GM21526 (cell line): ENCODE data around the gene LRRIQ4.

Experiments used
- ATAC-seq: cut with Tn5 transposase; IDR thresholded peaks from one replicate; pipeline ENCODE4 v1.9.1; 2021; ENCODE audit warnings: moderate library complexity; ENCODE audit not compliant: unreplicated experiment, low FRiP score

Gene LRRIQ4

GRCh38 chr3:169848741-169849140 lies 36.1 kb downstream of the LRRIQ4 start:
- ATAC-seq, result no peak

- no peak for ATAC-seq
These were observed 37.9 kb downstream of the LRRIQ4 start for GRCh38 chr3:169850618-169851017.

- no peak for ATAC-seq
These were observed 42.8 kb downstream of the LRRIQ4 start for GRCh38 chr3:169855514-169855913.

- no peak for ATAC-seq
These were observed 45.1 kb downstream of the LRRIQ4 start for GRCh38 chr3:169857811-169858210.

- ATAC-seq, result no peak
These were observed 49.2 kb downstream of the LRRIQ4 start for GRCh38 chr3:169861871-169862270.

GRCh38 chr3:169863458-169863899 lies 50.8 kb downstream of the LRRIQ4 start:
- peak; percentile 75 for ATAC-seq

- ATAC-seq, result no peak
These were observed 51.6 kb downstream of the LRRIQ4 start for GRCh38 chr3:169864270-169864669.

- no peak for ATAC-seq
These were observed 52.6 kb downstream of the LRRIQ4 start for GRCh38 chr3:169865176-169865767.

- no peak for ATAC-seq
These were observed 55.0 kb downstream of the LRRIQ4 start for GRCh38 chr3:169867584-169868210.

GRCh38 chr3:169868369-169868768 lies 55.7 kb downstream of the LRRIQ4 start:
- no peak for ATAC-seq

GRCh38 chr3:169869484-169870220 lies 57.0 kb downstream of the LRRIQ4 start, which contains the start of gene LRRC31:
Gene LRRC31 (minus strand): TSS chr3:169869935. CDS start chr3:169869807, 128 bp downstream.
- no peak for ATAC-seq

GRCh38 chr3:169871129-169871886 lies 58.6 kb downstream of the LRRIQ4 start:
- ATAC-seq, result no peak

GRCh38 chr3:169879013-169879557 lies 66.4 kb downstream of the LRRIQ4 start:
- no peak for ATAC-seq

- no peak for ATAC-seq
These were observed 67.3 kb downstream of the LRRIQ4 start for GRCh38 chr3:169879845-169880575.

- ATAC-seq, result no peak
These were observed 68.0 kb downstream of the LRRIQ4 start for GRCh38 chr3:169880576-169881250.

GRCh38 chr3:169886671-169887070 lies 74.0 kb downstream of the LRRIQ4 start:
- no peak for ATAC-seq
